ENCODE data around the gene HES1.
A peak's percentile ranks its signal among the peaks of the same experiment; 100 is the strongest.
"Not testable (repeated sequence)": the region's sequence is repeated elsewhere in the genome, so short reads cannot be mapped to it uniquely, and the experiment has no call there.

HES1 gene, protein sequence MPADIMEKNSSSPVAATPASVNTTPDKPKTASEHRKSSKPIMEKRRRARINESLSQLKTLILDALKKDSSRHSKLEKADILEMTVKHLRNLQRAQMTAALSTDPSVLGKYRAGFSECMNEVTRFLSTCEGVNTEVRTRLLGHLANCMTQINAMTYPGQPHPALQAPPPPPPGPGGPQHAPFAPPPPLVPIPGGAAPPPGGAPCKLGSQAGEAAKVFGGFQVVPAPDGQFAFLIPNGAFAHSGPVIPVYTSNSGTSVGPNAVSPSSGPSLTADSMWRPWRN

DNA sequence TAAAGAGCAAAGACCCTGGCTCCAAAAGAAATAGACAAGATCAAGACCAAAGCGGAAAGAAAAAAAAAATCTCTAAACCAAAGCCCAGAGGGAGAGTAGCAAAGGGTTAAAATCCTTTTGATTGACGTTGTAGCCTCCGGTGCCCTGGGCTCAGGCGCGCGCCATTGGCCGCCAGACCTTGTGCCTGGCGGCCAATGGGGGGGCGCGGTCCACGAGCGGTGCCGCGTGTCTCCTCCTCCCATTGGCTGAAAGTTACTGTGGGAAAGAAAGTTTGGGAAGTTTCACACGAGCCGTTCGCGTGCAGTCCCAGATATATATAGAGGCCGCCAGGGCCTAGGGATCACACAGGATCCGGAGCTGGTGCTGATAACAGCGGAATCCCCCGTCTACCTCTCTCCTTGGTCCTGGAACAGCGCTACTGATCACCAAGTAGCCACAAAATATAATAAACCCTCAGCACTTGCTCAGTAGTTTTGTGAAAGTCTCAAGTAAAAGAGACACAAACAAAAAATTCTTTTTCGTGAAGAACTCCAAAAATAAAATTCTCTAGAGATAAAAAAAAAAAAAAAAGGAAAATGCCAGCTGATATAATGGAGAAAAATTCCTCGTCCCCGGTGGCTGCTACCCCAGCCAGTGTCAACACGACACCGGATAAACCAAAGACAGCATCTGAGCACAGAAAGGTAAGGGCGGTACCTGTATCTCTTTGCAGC is at the start of gene HES1:
HES1 (plus strand) TSS at position 343 of the 713 bp plus-strand sequence; CDS start at position 576, 233 bp downstream.
- DNase-seq: peak in 1 of 2 donors; percentile 24

- DNase-seq: no peak
Observed at GRCh38 chr3:194086388-194087075, 49.4 kb upstream of the HES1 start.

GRCh38 chr3:194087280-194087679 is 48.7 kb upstream of the HES1 start:
- DNase-seq: no peak

DNA sequence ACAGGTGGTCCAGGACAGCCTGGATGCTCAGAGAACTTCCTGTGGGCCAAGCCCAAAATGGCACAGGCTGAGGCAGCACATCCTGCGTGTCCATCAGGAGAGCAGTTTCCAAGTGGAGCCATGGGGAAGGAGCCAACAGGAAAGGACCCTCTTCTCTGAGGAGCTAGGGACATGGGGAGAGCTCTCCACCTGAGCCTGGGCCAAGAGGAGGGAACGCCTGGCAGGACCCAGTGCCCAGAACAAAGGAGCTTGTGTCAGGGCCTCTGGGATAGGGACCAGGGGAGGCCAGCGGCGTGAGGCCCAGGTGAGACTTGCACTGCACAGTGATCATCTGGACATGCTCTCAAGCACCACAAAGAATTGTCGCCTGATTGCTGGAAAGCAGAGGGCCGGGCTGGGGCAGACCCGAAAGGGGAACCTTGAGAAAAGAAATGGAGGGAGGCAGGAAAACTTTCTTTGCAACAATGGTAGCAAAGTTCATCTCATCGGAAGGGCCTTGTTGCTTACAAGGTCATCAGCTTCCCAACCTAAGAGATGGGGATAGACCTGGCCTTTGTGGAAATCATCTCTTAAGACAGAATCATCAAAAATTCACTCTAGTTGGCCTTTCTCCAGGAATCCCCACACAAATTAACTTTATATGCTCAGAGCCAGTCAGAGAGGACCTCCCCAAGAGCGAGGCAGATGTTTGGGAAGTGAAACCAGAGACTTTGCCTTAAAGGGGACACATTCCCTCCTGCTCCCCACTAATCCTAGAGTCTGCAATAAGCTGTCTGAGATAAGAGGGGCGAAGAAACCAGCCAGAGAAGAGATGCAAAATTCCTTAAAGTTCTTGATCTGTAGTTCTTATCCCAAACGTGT is 47.7 kb upstream of the HES1 start:
- no peak for DNase-seq

GRCh38 chr3:194089357-194090177 is 46.4 kb upstream of the HES1 start:
- DNase-seq: peak; percentile 80 to 99

- not testable (repeated sequence) for DNase-seq
Observed at GRCh38 chr3:194090178-194090555, 45.8 kb upstream of the HES1 start.

GRCh38 chr3:194090716-194091115 is 45.2 kb upstream of the HES1 start:
- no peak for DNase-seq

DNA sequence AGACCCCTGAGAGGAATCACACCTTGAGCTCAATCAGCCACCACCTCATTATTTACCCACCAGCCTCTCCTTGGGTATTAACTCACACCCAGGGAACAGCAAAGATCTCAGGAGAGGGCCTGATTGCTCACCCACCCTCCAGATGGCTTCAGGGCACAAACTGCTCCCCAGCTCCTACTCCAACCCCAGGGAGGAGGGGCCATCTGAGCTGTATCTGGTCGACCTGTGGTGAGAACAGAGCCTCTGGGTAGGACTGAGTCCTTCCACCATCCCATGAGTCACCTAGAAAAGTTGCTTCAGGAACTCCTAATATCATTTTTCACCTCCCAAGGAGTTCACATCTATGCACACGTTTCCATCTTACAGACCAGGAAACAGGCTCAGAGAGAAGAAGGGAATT is 44.8 kb upstream of the HES1 start:
- DNase-seq: peak in 1 of 2 donors; percentile 16

DNA sequence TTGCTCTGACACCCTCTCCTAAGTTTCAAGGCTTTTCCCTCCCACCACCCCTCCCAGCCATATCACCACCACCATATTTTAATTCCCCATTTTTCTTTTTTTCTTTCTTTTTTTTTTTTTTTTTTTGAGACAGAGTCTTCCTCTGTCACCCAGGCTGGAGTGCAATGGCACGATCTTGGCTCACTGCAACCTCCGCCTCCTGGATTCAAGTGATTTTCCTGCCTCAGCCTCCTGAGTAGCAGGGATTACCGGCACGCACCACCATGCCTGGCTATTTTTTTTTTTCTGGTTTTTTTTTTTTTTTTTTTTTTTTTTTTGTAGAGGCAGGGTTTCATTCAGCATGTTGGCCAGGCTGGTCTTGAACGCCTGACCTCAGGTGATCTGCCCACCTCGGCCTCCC is 44.1 kb upstream of the HES1 start:
- DNase-seq: not testable (repeated sequence)

- DNase-seq: no peak
Observed at GRCh38 chr3:194092881-194093301, 43.1 kb upstream of the HES1 start.

DNA sequence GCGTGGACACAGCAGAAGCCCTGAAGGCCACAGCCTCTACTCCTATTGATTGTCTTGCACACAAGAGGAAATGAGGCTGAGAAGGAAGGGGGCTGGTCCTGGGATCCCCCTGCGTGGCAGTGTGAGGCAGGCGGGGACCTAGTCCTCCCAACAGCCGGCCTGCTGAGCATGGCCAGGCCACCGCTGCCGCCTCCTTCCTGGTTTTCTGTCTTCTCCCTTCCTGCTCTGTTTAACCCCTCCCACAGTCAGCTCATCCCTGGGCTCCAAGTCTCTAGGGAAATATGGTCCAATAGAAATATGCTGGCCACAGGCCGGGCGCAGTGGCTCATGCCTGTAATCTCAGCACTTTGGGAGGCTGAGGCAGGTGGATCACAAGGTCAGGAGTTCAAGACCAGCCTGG is 42.1 kb upstream of the HES1 start:
- DNase-seq: no peak

DNA sequence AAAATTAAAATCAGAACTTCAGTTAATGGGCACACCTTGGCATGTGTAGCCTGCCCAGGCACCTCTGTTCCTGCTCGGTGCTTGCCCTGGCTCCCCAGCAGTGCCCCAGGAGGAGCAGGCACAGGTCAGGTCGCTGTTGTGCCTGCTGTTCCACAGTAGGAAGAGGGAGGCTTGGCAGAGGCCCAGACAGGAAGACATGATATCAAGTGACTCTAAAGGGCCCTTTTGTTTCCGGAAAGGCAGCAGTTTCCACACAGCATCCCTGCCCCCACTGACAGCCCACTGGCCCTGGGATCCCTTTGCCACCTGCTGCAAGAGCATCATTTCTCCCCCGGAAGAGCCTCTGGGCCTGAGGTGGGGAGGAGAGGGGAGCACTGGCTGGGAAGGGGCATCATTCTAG is 40.5 kb upstream of the HES1 start:
- DNase-seq: peak in 1 of 2 donors; percentile 84

DNA sequence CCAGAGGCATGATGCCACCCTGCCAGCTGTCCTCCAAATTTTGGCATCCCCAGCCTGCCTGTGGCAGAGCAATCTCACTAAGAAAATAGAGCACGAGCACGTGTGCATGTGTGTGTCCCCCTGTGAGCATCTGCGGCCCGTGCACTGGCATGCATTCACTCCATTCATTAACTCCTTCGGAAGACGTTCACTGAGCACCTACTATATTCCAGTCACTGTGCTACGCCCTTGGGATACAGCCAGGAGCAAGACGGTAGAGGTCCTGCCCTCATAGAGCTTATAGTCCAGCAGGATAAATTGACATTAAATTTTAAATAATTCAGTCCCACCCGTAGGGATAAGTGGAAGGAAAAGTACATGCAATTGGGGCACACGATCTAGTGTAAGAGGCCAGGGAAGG is 40.0 kb upstream of the HES1 start:
- no peak for DNase-seq

DNA sequence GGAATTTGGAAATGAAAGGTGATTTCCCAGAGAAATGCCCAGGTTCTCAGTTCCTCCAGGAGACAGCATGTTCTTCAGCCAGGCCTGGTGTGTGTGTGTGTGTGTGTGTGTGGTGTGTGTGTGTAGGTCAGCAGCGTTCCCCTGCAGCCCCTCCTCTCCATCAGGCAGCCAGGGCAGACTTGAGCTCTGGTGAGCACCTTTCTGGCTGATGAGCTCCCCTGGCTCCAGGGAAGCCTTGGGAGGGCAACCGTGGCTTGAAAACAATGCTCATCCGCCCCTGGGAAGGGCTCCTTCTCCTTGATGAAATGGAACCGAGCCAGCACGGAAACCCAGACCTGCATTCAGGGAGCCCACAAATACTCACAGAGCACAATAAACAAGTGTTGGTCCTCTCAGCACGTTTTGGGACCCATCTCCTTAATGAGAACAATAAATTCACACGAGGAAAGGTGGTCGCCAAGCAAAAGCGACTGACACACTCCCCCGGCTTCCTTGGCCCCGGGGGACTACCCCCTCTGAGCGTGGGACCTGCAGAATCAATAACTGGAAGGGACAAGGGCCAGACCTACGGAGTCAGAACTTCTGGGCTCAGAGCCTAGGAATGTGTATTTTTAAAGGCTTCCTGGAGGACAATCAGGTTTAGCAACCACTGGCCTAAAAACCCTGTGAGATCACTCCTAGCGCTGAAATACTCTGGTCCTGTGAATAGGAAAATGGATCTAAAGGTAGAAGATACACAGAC is 38.6 kb upstream of the HES1 start:
- no peak for DNase-seq

DNA sequence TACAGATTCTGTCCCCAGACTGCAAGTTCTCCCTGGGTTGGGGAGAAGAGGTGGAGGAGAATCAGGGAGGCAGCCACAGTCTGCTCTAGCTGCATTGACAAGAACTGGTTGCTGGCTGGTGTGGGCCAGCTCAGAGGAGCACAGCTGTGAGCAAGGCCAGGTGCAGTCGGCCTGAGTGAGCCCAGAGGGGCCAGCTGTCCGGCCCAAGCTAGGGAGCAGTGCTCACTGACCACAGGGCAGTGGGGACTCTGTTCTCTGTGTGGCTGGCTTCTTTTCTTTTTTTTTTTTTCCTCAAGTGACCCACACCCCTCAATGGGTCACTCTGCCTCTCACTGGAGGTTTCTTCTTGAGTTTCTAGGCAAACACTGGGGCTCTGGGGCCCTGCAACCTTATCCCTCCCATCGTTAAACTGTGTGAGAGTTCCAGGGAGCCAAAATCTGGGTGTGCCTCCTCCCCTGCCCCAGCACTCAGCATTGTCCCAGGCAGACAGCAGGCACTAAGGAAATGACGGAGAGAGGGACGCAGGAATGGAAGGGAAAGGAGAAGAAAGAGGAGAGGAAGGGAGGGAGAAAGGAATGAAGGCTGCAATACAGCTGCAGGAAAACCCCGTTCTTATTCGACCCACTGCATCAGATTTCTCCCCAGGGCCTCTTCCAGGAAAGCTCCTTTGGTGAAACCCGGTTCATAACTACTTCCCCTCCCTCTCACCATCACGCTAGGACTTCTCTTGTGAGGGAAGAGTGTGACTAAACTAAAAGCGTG is 37.7 kb upstream of the HES1 start:
- peak in 1 of 2 donors; percentile 34 for DNase-seq

DNA sequence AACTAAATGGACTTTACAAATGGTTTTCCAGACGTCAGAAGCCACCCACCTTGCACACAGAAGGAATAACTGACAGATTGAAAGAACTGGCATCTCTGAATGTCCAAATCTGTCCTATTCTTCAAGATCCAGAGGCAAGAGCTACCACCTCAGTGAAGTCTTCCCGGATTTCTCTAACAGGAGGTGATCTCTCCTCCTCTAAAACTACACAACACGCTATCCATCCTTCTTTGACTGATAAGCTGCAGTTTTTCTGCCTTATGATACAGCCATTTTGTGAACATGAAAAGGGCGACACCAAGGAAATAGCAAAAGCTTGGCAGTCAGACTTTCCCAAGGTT is 37.1 kb upstream of the HES1 start:
- no peak for DNase-seq

GRCh38 chr3:194099215-194099614 is 36.7 kb upstream of the HES1 start:
- no peak for DNase-seq

DNA sequence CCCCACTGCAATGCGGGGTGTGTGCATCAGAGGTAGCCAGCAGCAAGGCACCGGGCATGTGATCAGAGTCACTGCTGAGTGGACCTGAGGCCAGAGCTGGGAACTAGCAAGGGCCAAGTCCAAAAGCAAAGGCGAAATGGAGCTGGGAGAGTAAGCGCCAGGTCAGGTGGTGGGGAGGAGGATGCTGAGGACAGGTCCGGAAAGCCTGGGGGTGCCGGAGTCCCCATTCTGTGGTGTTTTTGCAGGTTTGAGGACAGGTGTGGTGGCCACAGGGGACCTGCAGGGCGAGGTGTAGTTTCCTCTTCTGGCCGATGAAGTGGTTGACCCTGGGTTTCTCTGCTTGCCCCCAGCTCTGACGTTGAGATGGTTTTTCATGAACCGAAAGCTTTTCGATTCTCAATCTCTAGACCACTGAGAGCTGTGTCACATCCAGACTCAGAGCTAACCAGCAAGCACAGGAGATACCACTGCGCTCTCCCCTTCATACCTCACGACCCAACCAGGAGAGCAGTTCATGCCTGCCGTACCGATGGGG is 35.0 kb upstream of the HES1 start:
- no peak for DNase-seq

DNA sequence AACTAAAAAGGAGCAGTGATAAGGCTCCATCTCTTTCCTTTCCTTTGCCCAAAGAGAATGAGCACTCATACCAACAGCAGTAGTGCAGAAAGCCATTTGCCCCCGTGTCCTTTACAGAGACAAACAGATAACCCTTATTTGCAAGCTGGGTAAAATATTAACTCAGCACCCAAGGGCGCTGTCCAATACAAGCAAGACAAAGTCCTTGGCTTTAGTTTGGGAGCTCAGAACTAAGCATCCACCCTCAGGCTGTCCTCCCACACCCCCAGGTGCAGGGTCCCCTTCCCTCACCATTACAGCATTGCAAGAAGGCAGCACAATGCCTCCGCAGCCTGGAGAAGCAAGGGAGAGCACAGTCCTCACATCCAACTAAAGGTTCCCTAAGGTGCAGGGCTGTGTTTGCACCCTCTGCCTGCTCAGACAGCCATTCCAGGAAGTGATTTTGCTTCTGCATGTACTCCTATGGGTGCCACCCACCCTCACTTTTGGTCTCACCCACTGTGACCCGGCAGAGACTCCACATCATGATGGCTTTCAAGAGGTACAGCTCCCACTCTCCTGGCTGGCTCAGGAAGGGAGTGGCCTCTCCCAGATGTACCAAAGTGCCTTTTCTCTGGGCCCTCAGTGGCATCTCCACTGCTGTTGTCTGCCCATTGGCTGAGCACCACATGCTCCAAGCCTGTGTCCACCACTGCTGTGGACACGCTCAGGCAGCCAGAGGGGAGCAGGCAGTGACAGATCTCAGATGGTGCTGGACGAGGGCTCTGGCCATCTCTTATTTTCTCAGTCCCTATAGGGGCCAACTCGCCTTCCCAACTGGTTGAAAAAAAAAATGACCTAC is 34.1 kb upstream of the HES1 start:
- DNase-seq: no peak
